GM18519 (cell line): ENCODE measurements around the gene STMND1.
"Not testable (repeated sequence)": the region's sequence is repeated elsewhere in the genome, so short reads cannot be mapped to it uniquely, and the experiment has no call there.

ENCODE experiments used
- ATAC-seq: cut with Tn5 transposase; IDR thresholded peaks from one replicate; pipeline ENCODE4 v1.9.1; 2021; ENCODE audit warnings: mild to moderate bottlenecking, moderate library complexity; ENCODE audit not compliant: unreplicated experiment, low FRiP score

STMND1 gene

GRCh38 chr6:17101422-17102257 is at the start of gene STMND1:
STMND1 (plus strand) TSS chr6:17102050; CDS start chr6:17102258, 208 bp downstream.
- ATAC-seq, result no peak

GRCh38 chr6:17054647-17055046 is 47.2 kb upstream of the STMND1 start:
- no peak for ATAC-seq

GRCh38 chr6:17057322-17057721 is 44.5 kb upstream of the STMND1 start:
- ATAC-seq, result no peak

GRCh38 chr6:17058550-17058949 is 43.3 kb upstream of the STMND1 start:
- ATAC-seq, result no peak

- no peak for ATAC-seq
Measured at GRCh38 chr6:17059022-17059421, 42.8 kb upstream of the STMND1 start.

GRCh38 chr6:17059850-17060249 is 42.0 kb upstream of the STMND1 start:
- ATAC-seq, result no peak

- no peak for ATAC-seq
Measured at GRCh38 chr6:17061097-17061496, 40.8 kb upstream of the STMND1 start.

- ATAC-seq, result no peak
Measured at GRCh38 chr6:17062871-17063440, 38.9 kb upstream of the STMND1 start.

- ATAC-seq, result no peak
Measured at GRCh38 chr6:17064975-17065374, 36.9 kb upstream of the STMND1 start.

- no peak for ATAC-seq
Measured at GRCh38 chr6:17066610-17067009, 35.2 kb upstream of the STMND1 start.

GRCh38 chr6:17068972-17069371 is 32.9 kb upstream of the STMND1 start:
- ATAC-seq, result not testable (repeated sequence)

GRCh38 chr6:17070400-17070799 is 31.4 kb upstream of the STMND1 start:
- not testable (repeated sequence) for ATAC-seq

- ATAC-seq, result not testable (repeated sequence)
Measured at GRCh38 chr6:17073596-17073995, 28.3 kb upstream of the STMND1 start.

GRCh38 chr6:17081273-17081672 is 20.6 kb upstream of the STMND1 start:
- no peak for ATAC-seq

- no peak for ATAC-seq
Measured at GRCh38 chr6:17081860-17082508, 19.9 kb upstream of the STMND1 start.

GRCh38 chr6:17083397-17083796 is 18.5 kb upstream of the STMND1 start:
- no peak for ATAC-seq

GRCh38 chr6:17086469-17086868 is 15.4 kb upstream of the STMND1 start:
- no peak for ATAC-seq

- ATAC-seq, result no peak
Measured at GRCh38 chr6:17088091-17088611, 13.7 kb upstream of the STMND1 start.

GRCh38 chr6:17091122-17091521 is 10.7 kb upstream of the STMND1 start:
- no peak for ATAC-seq

- no peak for ATAC-seq
Measured at GRCh38 chr6:17093686-17094085, 8.2 kb upstream of the STMND1 start.

GRCh38 chr6:17096096-17096495 is 5.8 kb upstream of the STMND1 start:
- no peak for ATAC-seq
